HL-60/S4 treated with phorbol 12-myristate 13-acetate at 8.2 ng/mL for 4 days and 3 days (cell line): ENCODE results near the gene RPUSD2.

Experiments used
- in situ Hi-C: fragments of 300-500 bp; cut with MboI; formaldehyde crosslinking; loops from 2 replicates; pipeline ENCODE4 v1.15.0; 2022; ENCODE audit warnings: low sequenced_read_pairs

Gene RPUSD2

DNA sequence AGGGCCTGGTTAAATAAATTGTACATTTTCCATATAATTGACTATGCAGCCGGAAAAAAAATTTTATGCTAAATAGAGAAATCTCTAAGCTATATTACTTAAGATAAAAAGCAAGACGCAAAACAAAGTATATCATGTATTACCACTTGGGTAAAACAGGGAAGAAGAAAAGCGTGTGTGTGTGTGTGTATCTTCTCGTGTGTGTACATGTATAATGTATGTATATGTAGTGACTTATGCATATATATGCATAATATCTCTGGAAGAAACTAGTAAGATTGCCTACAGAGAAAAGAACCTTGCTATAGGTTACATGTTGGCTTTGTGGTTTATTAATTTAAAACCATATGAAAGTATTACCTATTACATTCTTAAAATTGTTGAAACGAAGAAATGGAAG is 44.0 kb downstream of the RPUSD2 start:
- in situ Hi-C loops = no loop called here

DNA sequence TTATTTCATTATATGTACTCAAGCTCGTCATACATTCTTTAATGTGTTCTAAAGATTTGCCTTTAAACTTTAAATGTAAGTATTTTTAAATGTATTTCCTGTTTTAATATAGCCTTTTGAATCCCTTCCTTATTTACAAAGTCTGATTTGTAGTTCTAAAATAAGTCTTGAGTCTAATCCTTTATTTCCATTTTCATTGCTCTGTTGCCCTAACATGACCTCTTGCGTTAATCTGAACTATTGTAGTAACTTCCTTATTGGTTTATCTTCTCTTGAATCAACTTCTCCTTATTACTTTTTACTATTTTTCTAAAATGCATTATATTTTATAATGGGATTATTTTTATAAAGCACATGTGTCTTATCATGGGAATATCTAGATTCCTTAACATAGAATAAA is 48.9 kb downstream of the RPUSD2 start:
- in situ Hi-C loops = no loop called here

DNA sequence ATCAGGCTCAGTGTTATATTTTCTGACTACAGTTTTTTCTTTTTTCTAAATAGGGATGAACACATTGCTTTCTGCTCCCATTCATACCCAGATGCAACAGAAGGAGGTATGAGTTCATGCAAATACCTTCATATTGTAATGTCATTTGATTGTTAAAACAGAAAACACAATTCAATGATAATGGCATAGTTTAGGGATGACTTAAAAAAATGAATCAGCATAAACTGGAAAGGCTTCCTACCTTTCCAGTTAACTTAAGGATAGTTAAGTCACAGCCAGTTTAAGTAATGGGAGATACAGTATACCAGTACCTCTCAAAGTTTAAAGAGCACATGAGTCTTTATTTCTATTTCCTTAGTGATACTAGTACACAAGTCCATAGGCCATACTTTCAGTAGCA is 49.8 kb downstream of the RPUSD2 start:
- in situ Hi-C loops = no loop called here

DNA sequence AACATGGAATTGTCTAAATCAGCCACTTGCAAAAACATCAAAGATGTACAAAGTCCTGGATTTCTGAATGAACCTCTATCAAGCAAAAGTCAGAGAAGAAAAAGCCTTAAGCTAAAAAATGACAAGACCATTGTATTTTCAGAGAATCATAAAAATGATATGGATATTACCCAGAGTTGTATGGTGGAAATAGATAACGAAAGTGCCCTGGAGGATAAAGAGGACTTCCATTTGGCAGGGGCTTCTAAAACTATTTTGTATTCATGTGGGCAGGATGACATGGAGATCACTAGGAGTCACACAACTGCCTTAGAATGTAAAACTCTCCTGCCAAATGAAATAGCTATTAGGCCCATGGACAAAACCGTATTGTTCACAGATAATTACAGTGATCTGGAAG is 54.3 kb downstream of the RPUSD2 start:
- in situ Hi-C loops = no loop called here
